GM18909 (cell line): ENCODE measurements around the gene TFAP2C.
"Not testable (repeated sequence)": the region's sequence is repeated elsewhere in the genome, so short reads cannot be mapped to it uniquely, and the experiment has no call there.

ENCODE experiments used
- ATAC-seq: cut with Tn5 transposase; IDR thresholded peaks from one replicate; pipeline ENCODE4 v1.9.1; 2021; ENCODE audit warnings: mild to moderate bottlenecking; ENCODE audit not compliant: unreplicated experiment, poor library complexity

TFAP2C gene

GRCh38 chr20:56614196-56614595 is 14.9 kb upstream of the TFAP2C start:
- no peak for ATAC-seq

DNA sequence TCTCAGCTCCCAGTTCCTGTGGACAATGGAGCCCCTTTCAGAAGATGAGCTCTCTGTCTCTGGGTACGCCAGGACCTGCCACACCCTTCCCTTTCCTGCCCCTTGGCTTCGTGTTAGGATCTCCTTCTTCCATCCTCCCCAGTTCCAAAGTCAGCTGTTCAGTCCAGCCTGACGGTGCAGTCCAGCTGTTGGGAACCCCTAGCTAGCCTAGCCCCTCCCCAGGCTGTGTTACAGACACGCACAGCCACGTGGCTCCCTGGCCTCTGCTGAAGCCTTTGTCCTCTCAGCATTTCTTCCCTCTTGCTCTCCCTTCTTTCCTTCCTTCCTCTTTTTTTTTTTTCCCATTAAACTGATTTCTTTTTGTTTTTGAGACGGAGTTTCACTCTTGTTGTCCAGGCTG is 12.4 kb upstream of the TFAP2C start:
- ATAC-seq: no peak

DNA sequence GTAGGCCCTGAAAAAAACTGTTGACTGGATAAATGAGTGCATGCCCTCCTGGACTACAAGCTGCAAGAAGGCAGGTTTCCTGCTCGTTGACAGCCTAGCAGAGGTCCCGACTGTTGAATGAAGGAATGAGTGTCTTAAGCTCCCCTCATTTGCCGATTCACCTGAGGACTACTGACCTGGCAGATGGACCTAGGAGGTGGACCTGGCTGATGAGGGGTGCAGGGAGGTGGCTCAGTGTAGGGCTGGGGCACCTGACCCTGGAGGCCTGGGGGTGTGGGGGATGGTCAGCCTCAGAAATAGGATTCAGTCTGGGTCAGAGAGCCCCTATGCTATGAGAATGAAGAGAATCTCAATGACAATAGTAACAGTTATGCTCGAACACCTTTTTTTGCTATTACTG is 11.6 kb upstream of the TFAP2C start:
- no peak for ATAC-seq

DNA sequence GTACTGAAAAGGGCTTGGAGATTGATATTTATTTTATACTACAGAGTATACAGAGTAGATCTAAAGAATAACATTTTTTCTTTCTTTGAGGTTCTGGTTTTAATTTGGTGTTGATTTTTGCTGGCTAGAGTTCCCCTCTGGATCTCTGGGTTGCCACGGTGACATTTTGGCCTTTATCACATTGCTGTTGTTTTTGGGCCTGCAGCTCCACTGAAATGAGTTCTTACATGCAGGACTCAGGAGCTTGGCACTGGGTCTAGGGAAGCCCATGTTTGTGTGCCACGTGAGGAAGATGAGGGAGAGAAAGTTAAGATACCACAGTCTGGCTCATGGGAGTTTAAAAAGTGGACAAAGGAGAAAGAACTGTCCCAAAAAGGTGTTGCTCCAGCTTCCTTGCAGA is 7.4 kb upstream of the TFAP2C start:
- ATAC-seq: no peak

- ATAC-seq: not testable (repeated sequence)
Observed at GRCh38 chr20:56623930-56624329, 5.2 kb upstream of the TFAP2C start.

- ATAC-seq: no peak
Observed at GRCh38 chr20:56624786-56625681, 4.1 kb upstream of the TFAP2C start.

DNA sequence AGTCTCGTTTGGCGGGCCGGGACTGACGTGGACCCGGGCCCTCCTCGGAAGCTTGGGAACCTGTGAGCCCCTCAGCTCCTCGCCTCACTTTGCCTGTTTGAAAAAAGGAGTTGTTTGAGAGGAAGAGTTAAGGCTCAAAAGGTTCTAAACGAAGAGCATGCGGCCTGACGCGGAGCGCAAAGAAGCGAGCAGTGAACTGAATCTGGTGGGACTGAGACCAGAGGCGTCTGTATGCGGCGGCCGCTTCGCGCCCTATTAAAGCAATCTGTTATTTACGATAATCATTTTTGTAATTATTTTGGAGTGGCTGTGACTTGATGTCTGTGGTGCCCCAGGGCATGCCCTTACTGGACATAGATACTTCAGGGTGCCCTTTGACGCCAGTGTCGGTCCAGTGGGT is 3.3 kb upstream of the TFAP2C start:
- no peak for ATAC-seq

DNA sequence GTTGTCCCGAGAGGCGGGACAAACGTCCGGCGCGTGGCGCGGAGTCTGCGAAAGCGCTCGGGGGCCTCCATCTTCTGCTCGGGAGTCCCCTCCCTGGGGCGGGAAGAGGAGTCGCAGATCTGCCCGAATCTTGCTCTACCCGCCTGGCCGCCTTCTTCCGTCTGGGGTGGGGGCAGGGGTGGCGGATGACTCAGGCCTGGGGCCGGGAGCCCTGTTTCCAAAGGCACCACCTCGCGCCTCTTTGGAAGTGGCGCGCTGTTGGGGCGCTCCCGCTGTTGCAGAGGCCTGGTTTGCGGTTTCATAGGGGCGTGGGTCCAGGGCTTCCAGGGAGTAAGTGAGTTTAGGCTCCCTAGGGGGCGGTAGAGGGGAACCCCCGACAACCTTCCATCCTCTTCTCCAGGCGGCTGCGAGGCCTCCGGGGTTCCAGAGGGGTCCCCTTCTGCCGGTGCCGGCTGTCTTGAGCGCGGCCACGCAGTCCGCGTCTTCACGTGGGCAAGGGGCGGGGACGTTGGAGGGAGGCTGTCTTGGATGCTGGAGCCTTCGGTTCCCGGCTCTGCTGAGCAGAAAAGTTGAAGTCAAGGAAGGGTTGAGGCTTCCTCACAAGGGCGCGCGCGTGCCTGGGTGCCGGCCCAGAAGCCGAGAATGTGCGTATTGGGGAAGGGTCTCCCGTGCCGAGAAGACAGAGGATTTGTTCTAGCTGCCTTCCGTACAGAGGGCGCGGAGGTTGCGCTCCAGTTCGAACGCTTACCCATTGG is 2.6 kb upstream of the TFAP2C start:
- ATAC-seq: no peak

DNA sequence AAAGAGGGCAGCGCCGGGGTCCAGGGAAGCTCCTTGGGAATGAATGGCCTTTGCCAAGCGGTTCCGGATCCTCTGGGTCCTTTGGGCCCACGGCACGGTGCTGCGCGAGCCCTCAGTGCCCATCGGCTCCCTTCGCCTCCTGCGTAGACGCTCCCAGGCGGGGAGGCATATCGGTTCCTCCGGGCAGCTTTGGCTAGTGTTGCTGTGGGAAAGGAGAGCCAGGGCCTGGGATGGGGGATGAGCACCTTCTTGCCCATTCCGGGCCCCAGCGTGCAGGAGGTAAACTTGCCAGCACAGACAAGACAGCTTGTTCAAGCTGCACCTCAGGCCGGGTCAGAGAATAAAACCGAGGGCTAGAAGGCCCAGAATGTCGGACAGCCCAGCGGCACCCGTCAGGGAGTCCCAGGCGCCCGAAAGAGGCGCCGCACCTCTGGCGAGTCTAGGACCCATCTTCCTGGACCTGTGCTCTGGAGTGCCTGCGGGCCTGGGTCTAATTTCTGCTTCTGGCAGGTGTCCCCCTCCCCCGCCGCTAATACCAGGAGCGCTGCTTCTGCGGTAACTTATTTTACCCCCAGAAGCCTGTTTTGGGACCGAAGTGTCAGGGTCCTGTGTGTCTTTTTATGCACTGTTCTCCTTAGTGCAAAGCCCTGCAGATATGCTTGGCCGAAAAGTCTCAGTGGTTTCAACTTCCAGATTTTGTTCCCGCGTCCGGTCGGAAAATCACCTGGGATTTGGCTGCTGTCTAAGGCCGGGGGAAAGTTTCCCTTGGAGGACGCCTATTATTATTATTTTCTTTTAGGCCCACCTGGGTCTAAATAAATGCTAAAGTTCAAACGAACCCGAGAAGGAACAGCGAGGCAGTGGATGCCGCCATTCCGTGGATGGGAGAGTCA is 1.7 kb upstream of the TFAP2C start:
- no peak for ATAC-seq

DNA sequence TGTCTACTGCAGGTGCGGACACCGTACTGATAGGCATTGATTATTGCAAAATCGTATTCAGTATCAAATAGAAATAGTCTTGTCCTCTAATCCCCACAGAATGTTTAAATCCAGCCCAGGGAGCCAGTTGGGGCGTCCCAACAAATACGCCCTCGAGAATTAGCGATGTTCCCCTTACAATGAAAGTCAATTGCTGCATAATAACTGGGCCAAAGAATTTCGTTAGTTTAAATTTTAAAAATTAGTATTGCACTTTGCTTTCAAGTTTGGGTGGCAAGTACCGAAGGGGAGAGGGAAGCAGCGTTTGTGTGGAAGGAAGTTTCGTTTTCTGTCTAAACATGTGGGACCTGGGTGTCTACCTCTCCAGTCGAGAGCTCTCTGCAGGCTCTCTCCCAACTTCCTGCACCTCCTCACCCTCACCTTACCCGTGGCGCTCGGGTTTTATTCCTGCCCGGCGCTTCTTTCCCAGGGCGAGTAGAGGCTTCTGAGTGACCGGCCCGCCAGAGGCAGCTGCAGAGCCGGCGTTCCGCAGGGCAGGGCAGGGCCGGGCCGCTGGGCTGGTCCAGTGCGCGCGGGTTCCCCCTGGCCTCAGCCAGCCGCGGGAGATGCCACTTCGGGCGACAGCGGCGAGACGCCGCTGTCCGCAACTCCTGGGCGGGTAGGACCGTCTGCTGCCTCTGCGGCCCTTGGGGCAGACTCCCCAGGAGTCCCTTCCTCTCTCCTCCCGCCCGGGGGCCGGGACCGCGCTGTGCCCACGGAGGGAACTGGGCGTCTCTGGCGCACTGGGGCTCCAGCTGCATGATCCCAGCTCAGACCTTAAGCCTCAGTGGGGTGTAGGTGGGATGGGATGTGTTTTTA is 862 bp upstream of the TFAP2C start:
- ATAC-seq: no peak

- ATAC-seq: no peak
Observed at GRCh38 chr20:56629464-56630085, 469 bp downstream of the TFAP2C start.

- ATAC-seq: no peak
Observed at GRCh38 chr20:56630086-56630493, 984 bp downstream of the TFAP2C start.

DNA sequence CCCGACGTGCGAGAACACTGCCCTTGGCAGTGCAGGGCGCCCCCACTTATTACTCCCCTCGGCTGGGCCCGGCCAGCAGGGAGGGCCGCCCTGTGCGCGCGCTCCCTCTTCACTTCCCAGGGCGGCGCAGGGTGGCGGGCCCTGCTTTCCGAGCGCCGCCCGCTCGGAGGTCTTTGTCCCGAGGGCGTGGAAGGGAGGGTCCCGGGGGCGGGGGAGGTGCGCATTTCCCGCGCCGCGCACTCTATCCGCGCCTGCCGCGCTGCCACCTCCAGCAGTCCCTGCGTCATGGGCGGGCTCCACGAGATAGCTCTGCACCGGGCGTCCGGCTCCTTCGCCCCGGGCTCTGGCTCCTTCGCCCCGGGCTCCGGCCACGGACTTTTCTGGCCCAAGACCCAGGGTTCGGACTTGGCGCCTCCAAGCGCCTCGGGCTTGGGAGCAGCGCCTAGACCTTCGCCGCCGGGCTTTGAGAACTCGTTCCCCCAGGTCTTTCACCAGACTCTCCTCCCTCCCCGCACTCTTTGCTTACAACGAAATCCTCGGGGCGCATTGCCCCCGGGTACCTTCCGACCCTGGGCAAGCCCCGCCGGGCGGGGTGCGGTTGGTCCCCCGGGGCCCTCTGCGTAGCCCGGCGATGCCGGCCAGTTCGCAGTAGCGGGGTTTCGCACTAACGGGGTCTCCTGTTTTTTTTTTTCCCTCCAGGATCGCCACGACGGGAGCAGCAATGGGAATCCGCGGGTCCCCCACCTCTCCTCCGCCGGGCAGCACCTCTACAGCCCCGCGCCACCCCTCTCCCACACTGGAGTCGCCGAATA is 1.6 kb downstream of the TFAP2C start:
- ATAC-seq: no peak

GRCh38 chr20:56631318-56631989 is 2.3 kb downstream of the TFAP2C start:
- ATAC-seq: no peak

DNA sequence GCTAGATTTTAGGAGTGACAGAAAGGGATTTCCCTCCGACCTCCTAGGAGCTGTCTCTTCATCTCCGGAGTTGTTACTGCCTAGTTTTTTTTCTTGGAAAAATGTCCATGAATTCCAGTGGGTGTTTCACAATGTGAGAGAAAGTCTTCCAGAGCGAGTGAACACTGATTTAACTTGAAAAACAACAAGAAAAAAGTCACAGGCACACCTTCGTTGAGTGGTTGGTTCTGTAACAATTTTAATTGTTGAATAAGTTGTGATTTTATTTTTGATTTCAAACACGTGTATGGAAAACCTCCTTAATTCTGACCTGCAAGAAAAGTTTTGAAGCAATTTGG is 2.9 kb downstream of the TFAP2C start:
- no peak for ATAC-seq

- no peak for ATAC-seq
Observed at GRCh38 chr20:56634307-56634706, 5.2 kb downstream of the TFAP2C start.

- no peak for ATAC-seq
Observed at GRCh38 chr20:56634735-56635385, 5.8 kb downstream of the TFAP2C start.

DNA sequence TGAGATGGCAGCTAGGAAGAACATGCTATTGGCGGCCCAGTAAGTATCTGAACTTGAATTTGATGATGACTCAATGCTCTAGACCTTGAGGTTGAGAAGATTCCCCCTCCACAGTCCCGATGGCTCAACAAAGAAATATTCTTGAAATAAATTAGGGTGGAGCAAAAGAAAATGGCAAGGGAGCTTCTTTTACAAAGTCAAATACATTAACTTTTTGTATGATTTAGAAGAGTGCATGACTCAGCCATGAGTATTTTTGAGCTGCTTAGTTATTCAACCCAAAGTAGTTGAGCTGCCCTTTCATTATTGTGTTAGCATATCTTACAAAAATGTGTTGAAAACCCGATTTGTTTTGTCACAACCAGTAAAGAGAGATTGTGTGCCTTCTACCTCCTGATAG is 7.6 kb downstream of the TFAP2C start:
- no peak for ATAC-seq
